ENCODE results near the gene CDH23.

The CDH23 gene

DNA sequence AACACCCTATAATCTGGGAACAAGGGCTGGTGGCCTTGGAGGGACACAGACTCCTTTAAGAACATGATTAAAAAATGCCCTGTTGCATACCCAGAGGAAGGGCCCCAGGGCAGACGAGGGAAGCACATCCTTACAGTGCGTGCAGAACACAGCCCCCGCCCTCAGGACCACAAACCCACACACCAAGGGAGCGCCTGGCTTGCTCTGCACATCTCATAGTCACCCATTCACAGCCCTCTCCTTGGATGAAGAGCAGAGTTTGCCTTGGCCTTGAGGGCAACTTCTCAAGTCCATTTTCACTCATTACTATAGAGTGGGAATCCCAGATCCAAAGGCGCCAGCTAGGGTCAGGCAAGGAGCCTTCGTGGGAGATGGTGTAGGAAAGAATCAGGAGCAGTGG lies 382.9 kb downstream of the CDH23 start:
- DNase-seq (ENCODE audit: low read depth) = no peak

DNA sequence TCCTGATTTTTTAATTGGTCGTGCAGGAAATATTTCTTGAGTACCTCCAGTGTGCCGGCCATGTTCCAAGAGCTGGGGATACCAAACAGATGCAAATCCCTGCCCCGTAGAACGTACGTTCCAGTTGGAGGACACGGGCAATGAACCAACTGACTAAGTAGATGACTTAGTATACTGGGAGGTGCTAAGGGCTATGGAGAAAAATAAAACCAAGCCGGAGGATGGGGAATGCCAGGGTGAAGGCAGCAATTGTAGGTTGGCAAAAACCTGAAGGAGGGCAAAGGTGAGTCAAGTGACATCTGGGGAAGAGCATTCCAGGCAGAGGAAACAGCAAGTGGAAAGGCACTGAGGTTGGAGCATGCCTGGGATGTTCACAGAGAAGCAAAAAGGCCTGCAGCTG lies 383.4 kb downstream of the CDH23 start:
- DNase-seq (ENCODE audit: low read depth) = no peak

DNA sequence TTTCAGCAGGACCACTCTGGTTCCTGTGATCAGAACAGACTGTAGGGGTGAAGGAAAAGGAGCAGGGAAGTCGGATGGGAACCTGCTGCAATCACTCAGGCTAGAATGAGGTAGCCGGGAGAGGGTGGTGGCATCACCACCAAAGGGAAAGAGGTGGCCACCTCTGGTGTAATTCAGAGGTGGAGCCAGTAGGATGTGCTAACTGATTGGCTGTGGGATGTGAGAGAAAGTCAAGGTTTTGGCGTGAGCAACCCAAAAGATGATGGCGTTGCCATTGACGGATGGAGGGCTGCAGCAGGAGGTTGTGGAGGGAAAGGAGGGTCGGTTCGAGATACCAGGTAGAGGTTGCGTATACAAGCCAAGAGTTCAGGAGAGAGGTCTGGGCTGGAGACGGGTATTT lies 384.0 kb downstream of the CDH23 start:
- DNase-seq (ENCODE audit: low read depth) = no peak

DNA sequence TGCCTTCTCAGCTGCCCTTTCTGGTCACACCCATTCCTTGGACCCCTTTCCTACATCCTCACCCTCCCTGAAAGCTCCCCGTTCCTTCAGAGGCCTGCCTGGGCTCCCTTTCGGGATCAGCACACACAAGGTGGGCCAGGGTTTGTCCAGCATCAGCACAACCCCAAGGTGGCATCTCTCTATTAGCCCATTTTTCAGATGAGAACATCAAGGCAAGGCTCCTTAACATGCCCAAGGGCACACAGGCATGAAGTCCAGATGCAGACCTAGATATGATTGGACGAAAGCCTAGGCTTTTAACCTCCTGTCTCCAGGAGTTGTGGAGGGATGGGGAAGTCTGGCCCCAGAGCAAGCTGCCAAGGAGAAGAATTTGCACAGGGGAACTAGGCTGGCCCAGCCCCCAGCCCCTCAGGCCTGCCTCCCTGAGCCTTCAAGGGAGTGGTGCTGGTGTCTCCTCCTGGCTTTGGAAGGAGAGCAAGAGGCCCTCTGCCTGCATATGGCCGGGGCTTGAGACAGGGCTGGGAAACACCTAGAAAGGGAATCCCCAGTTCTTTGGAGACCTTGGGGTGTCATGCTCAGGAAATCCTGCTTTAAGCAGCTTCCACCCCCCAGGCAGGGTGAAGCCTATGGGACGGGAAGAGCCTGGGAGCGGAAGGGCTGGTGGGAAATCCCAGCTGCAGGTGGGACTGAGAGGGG lies 385.6 kb downstream of the CDH23 start:
- DNase-seq (ENCODE audit: low read depth) = no peak

DNA sequence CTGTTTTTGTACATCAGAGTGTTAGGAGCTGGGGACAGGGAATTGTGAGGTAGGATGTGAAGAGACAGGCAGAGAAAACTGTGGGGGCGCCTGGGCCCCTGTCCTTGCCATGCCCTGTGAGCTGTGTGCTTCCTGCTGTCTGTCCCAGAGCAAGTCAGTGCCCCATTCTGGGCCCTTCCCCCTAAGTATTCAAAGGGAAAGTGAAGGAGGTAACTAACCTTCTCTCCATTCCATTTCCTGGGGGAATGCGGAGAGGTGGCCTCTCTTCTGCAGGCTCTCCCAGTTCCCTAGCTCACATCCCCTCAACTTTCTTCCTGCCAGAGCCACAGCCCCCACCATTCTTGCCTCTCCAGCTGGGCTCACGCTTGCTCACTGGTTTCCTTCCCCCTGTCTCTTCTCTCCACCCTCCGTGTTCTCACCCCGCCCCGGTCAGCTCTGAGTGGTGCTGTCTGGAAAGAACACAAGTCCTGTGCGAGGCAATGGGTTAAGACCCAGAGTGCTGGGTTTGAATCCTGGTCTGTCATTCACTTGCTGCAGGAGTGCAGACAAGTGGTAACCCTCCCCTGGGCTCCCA lies 386.3 kb downstream of the CDH23 start:
- no peak for DNase-seq (ENCODE audit: low read depth)

DNA sequence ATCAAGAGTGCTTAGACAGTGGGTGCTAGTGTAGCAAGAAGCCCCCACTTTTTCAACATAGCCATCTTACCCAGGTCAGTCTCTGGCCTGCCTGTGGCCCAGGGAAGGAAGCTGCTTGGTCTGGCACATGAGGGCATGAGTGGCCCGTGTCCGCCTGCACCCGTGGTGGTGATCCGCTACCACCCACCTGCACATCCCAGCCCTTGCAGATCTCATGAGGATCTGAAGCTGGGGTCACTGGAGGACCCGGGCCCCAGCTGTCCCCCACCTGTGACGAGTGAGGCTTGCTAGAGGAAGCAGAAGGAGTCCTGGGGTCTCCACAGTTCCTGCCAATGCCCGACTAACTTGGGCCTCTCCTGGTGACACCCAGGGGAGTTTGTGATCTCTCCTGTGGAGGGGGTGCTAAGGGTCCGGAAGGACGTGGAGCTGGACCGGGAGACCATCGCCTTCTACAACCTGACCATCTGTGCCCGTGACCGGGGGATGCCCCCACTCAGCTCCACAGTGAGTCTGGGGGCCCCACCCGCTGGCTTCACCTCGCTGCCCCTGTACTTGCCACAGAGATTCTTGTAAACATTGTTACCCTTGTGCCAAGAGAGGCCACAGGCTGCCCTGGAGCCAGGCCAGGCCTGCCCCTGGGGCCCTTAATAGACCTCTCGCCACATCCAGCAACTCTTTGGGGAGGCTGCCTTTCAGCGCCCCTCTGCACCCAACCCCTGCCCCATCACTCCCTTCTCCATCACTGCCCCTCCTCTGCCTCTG lies 387.4 kb downstream of the CDH23 start:
- no peak for DNase-seq (ENCODE audit: low read depth)

DNA sequence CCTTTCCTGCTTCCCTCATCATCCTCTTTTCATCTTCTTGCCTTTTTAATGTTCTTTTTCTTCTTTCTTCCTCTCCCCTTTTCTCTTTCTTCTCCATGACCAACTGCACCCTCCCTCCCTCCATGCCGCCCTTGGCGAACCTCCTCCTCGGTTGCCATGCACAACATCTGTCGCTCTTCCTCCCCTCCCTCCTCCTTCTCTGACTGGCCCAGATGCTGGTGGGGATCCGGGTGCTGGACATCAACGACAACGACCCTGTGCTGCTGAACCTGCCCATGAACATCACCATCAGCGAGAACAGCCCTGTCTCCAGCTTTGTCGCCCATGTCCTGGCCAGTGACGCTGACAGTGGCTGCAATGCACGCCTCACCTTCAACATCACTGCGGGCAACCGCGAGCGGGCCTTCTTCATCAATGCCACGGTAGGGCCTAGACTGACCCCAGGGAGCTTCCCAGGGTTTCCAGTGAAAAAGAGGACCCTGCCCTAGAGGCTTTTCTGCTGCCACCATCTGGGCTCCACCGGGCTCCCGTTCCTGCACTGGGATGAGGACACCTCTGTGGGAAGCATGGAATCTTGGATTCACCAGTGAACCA lies 388.1 kb downstream of the CDH23 start:
- no peak for DNase-seq (ENCODE audit: low read depth)

DNA sequence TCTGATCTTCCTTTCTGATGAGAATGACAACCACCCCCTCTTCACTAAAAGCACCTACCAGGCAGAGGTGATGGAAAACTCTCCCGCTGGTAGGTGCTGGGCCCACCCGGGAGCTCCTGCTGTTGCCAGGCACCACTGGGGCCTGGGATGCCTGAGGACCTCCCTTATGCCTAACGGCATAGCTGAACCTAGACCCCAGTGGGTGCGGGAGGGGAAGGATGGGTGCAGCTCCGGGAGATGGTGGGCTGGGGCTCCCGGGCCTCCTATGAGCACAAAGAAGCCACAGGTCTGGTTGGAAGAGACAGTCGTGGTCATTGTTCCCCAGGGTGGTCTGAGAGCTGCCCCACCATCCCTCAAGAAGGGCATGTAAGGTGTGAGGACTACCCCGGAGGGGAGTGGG lies 392.2 kb downstream of the CDH23 start:
- no peak for DNase-seq (ENCODE audit: low read depth)

DNA sequence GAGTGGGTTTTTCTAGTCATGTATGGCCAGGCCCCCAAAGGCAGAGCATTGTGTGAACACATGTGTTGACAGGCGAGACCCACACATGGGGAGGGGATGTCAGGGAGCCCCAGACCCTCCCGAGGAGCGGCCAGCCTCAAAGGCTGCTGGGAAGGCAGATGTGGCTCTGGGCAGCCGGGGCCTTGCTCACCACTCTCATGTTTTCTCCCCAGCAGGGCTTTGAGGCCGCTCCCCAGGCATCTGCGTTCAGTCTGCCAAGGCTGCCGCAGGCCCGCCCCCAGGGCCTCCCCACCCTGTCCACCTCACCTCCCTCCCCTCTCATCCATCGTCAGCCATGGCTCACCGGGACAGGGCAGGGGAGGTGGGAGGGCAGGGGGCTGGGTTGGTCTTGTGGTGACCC lies 393.2 kb downstream of the CDH23 start:
- DNase-seq (ENCODE audit: low read depth) = no peak

DNA sequence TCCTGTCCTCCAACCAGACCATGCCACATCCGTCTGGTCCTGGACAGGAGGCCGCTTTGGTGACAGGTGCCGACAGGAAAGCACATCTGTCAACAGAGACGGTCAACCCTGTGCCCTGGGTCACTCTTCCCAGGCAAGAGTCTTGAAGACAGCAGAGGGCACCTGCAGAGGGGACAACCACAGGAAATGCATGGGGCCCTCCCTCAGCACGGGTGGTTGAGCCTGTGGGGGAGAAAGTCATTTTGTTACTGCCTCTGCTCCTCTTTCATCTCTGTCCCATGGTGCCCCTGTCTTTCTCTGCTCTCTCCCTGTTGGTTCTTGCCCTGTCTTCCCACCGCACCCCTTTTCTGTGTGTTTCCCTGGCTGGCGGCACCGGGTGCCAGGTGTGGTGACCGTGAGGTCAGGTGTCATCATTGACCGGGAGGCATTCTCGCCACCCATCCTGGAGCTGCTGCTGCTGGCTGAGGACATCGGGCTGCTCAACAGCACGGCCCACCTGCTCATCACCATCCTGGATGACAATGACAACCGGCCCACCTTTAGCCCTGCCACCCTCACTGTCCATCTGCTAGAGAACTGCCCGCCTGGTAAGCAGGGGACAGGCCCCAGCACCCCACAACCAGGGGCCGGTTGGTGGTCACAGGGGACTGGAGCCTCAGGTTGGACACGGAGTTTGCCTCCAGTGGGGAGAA lies 394.2 kb downstream of the CDH23 start:
- no peak for DNase-seq (ENCODE audit: low read depth)

DNA sequence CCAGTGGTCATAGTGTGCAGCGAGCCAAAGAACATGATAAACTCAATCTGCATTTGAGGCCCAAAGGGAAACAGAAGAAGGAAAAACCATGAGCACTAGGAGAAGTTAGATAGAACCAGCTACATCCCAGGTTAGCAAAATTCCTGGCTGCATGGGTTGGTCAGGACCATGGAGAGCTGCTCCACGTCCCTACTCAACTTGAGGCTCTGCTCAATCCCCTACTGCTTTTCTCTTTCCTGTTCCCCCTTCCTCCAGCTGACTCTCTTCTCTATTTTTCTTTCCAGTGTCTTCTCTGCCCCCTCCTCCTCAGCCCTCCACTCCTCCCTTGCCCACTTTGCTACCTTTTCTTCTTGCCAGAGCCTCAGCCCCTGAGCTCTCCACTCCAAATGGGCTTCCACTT lies 398.5 kb downstream of the CDH23 start:
- DNase-seq (ENCODE audit: low read depth) = no peak

DNA sequence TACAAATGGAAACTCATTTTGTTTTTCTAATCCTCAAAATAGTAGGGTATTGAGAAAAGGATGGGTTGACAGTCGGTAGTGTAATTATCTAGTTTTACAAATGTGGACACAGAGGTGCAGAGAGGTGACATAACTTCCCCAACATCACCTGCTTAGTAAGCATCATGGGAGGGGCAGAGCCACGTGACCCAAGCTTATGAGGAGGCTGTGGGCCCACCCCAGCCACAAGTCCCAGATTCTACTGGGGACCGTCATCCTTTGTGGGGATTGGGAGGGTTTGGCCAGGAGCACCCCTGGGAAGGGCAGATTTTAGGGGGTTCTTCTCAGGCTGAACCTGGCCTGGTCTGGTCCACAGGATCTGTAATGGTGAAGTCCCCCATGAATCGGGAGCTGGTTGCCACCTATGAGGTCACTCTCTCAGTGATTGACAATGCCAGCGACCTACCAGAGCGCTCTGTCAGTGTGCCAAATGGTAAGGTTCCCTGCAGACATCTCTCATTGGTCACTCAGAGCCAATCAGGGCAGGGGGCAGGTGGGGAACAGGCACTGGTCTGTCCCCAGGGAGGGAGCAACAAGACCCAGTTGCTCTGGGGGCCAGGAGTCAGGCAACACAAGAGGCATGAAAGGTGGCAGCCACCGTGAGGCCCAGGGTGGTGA lies 400.2 kb downstream of the CDH23 start:
- DNase-seq (ENCODE audit: low read depth) = no peak

DNA sequence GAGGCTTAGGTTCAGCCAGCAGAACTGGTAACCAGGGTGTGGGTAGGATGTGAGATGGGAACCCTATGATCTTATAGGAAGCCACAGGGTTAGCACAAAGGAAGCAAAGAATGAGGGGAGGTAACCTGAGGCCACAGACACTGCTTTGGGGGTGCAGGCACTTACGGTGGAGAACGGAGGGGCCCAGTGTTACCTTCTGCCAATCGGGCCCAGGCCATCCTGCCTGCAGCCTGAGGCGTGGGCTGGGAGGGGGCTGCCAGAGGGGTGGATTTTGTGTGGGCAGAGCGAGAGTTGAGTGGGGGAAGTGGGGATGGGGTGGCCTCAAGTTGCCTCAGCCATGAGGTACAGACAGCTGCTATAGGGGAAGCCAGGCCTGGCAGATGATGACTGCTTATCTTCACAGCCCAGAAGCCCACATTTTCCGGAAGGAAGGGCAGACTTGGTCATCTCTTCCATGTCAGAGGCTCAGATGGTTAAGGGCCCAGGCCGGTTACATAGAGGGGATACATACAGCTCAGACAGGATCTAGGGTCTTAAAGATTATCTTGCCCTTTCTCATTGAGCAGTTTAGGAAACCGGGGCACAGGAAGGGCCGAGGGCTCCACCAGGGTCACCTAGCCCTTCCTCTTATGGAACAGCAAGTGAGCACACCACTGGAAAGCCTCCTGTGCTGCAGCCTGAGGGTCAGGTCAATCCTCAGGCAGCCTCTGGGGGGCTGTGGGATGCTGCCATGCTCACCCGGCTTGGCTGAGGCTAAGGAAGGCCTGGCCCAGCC lies 401.0 kb downstream of the CDH23 start:
- no peak for DNase-seq (ENCODE audit: low read depth)

DNA sequence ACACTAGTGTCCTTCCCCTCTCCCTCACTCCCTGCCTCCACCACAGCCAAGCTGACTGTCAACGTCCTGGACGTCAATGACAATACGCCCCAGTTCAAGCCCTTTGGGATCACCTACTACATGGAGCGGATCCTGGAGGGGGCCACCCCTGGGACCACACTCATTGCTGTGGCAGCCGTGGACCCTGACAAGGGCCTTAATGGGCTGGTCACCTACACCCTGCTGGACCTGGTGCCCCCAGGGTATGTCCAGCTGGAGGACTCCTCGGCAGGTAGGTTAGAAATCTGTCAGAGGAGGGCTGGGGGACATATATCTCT lies 401.5 kb downstream of the CDH23 start:
- DNase-seq (ENCODE audit: low read depth) = no peak

DNA sequence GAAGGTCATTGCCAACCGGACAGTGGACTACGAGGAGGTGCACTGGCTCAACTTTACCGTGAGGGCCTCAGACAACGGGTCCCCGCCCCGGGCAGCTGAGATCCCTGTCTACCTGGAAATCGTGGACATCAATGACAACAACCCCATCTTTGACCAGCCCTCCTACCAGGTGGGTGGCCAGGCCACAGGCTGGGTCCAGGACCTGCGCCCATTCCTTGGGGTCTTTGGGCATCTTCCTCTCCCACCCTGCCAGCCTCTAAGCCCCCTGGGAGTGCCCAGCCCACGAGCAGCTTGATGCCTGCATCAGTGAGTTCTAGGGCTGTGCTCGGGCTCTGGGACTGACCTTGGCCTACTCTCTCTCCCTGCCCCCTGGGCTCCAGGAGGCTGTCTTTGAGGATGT lies 402.4 kb downstream of the CDH23 start:
- no peak for DNase-seq (ENCODE audit: low read depth)

DNA sequence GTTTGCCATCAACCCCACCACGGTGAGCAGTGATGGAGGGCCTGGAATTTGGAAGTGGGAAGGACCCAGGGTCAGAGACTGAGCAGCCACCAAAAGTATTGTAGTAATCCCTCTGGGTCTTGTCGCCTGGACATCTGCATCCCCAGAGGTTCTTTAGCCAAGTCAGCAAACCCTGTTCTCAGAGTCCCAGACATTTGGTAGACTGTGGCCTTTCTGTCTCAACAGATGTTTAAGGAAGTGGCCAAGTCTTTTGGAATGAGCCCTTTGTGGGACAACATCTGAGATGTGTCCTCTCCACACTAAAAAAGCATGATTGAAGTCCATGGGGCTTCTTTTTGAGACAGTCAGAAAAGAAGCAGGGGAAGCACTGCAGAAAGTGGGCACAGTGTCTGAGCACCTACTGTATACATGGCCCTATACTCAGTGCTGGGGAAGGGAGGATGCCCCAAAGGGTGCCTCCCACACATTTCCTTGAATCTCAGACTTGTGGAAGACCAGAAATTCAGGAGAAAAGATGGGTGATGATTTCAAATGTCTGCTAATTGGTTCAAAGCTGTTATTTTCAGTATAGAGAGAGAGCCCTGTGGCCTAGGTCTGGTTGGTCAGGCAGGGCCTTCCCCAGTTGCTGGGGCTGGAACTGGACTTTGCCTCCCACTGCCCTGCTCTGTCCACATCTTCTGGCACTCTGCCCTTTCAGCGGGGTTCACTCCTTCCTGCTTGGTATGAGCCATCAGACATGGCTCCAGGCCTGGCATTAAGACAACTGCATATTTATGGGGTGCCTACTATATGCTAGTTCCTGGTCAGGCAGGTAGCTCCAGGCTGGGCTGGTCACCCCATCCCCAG lies 403.1 kb downstream of the CDH23 start:
- no peak for DNase-seq (ENCODE audit: low read depth)

DNA sequence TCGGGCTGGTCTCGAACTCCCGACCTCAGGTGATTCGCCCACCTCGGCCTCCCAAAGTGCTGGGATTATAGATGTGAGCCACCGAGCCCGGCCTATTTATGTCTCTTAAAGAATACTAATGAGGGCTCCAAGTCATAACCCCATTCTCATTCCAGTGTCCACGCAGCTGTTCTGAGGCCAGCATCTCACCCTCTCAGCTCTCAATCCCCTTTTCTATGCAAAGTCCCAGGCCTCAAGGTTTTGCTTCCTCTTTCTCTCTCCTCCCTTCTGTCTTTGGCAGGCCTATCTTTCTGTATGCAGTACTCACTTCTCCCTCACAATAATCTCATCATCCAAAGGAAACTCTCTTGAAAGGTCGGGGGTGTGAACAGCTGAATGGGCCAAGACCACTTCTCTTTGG lies 404.6 kb downstream of the CDH23 start:
- DNase-seq (ENCODE audit: low read depth) = no peak

DNA sequence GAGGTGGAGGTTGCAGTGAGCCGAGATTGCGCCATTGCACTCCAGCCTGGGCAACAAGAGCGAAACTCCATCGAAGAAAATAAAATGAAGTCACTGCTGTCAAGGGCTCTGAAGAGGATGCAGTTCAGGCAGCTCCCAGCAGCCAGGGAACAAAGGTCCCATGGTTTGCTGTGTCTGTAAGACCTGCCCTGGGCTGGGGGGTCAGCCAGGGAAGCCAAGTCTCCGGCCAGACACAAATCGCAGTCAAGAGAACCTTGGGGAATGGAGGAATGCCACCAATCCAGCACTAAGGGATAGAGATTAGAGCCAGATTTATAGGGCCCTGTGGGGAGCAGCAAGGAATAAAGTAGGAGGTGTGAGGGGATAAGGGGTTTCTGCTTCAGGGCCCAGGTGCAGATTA lies 405.5 kb downstream of the CDH23 start:
- no peak for DNase-seq (ENCODE audit: low read depth)

DNA sequence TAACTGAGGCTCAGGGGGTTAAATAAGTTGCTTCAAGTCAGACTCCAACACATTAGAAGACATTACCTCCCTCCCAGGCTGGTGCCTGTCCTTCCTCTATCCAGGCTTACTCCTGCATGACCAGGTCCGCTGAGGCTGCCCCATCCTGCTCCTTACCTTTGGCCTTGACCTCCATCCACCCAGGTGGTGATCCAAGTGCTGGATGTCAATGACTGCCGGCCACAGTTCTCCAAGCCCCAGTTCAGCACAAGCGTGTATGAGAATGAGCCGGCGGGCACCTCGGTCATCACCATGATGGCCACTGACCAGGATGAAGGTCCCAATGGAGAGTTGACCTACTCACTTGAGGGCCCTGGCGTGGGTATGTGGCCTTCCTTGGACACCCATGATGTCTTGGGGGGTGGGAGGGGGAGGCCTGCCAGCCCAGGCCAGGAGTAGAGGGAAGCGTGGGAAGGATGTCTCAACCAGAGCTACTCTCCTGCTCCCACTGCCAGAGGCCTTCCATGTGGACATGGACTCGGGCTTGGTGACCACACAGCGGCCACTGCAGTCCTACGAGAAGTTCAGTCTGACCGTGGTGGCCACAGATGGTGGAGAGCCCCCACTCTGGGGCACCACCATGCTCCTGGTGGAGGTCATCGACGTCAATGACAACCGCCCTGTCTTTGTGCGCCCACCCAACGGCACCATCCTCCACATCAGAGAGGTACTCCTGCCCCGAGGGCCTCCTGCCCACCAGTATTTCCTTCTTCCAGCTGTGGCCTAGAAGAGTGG lies 406.2 kb downstream of the CDH23 start:
- DNase-seq (ENCODE audit: low read depth) = no peak

DNA sequence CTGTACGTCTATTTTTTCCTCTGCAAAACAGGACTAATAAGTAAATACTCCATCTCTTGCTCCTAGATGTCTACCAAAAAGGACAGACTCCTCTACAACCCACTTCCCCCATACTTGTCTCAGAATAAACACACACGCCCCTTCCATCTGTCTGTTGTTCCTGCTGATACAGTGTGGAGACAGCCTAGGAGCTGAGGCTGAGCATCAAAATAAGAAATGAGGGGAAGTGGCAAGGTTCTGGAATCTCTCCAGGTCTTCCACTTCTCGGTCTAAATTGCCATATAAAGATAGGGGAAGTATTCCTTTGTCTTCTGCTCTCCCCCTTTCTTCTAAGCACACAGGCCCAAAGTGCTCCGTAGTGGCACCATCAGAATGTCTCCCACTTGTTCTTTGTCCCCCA lies 407.4 kb downstream of the CDH23 start:
- no peak for DNase-seq (ENCODE audit: low read depth)
